ENCODE measurements around the gene LGALS3BP. TPM values are rescaled to one million over a fixed set of nuclear protein-coding genes. Genes with fewer than 3 reads are reported as not detected.
A peak's percentile ranks its signal among the peaks of the same experiment; 100 is the strongest.

LGALS3BP gene
- polyA plus RNA-seq, 4 donors, result 181 to 361 (median 290) TPM

GRCh38 chr17:78960928-78961327 lies 18.8 kb downstream of the LGALS3BP start:
- Histone ChIP-seq H3K27me3 (ENCODE audit: control insufficient read depth in 3 of 3, insufficient read depth in 3 of 3, low read length in 3 of 3) (no peaks in the 10 kb centered on the region), H3K4me3 (ENCODE audit: low read depth in 1 of 3, low read length in 3 of 3) (no peak overlapping the region), H3K4me1 (ENCODE audit: control insufficient read depth in 3 of 3, insufficient read depth in 2 of 3, low read depth in 1 of 3, low read length in 2 of 3) (peaks cover 0 to 41% (median 5%) of the 10 kb centered on the region in 3 donors), H3K9me3 (ENCODE audit: control insufficient read depth in 2 of 2, insufficient read depth in 1 of 2, low read depth in 1 of 2, low read length in 1 of 2) (no peaks in the 10 kb centered on the region), H3K27ac (ENCODE audit: low read depth in 1 of 3, low read length in 2 of 3) (peak overlapping the region; percentile 22 to 49 (median 38)), H3K36me3 (ENCODE audit: control insufficient read depth in 3 of 3, insufficient read depth in 2 of 3, low read depth in 1 of 3, low read length in 3 of 3) (peaks cover 0 to 9% (median 0%) of the 10 kb centered on the region in 3 donors)
- DNase-seq, result peak; percentile 59 to 71
- no peak for FAIRE-seq
- WGBS, 3 donors, result 31 to 62% (median 54%) methylated on average over 5 of the region's 5 CpGs

- no peaks in the 10 kb centered on the region for H3K9me3 ChIP-seq (ENCODE audit: control insufficient read depth in 2 of 2, insufficient read depth in 1 of 2, low read depth in 1 of 2, low read length in 1 of 2)
- WGBS, 3 donors, result 76 to 91% (median 91%) methylated on average over 12 of the region's 12 CpGs
- DNase-seq (peak; percentile 49 to 54), FAIRE-seq (no peak)
- H3K4me3 ChIP-seq (ENCODE audit: low read depth in 1 of 3, low read length in 3 of 3), result no peak overlapping the region
- no peaks in the 10 kb centered on the region for H3K27me3 ChIP-seq (ENCODE audit: control insufficient read depth in 3 of 3, insufficient read depth in 3 of 3, low read length in 3 of 3)
- H3K27ac ChIP-seq (ENCODE audit: low read depth in 1 of 3, low read length in 2 of 3), result peak overlapping the region in 1 of 3 donors; percentile 39
- H3K4me1 ChIP-seq (ENCODE audit: control insufficient read depth in 3 of 3, insufficient read depth in 2 of 3, low read depth in 1 of 3, low read length in 2 of 3), result peaks cover 0 to 41% (median 5%) of the 10 kb centered on the region in 3 donors
- H3K36me3 ChIP-seq (ENCODE audit: control insufficient read depth in 3 of 3, insufficient read depth in 2 of 3, low read depth in 1 of 3, low read length in 3 of 3), result no peaks in the 10 kb centered on the region
Observed at GRCh38 chr17:78959803-78960202, 19.9 kb downstream of the LGALS3BP start.

GRCh38 chr17:78958641-78959127 lies 21.0 kb downstream of the LGALS3BP start:
- DNase-seq (peak; percentile 66 to 80), FAIRE-seq (no peak)
- peaks cover 0 to 40% (median 5%) of the 10 kb centered on the region in 3 donors for H3K4me1 ChIP-seq (ENCODE audit: control insufficient read depth in 3 of 3, insufficient read depth in 2 of 3, low read depth in 1 of 3, low read length in 2 of 3)
- WGBS, 3 donors, result 64 to 74% (median 67%) methylated on average over 6 to 7 of the region's 7 CpGs
- H3K36me3 ChIP-seq (ENCODE audit: control insufficient read depth in 3 of 3, insufficient read depth in 2 of 3, low read depth in 1 of 3, low read length in 3 of 3), result no peaks in the 10 kb centered on the region
- no peaks in the 10 kb centered on the region for H3K27me3 ChIP-seq (ENCODE audit: control insufficient read depth in 3 of 3, insufficient read depth in 3 of 3, low read length in 3 of 3)
- H3K27ac ChIP-seq (ENCODE audit: low read depth in 1 of 3, low read length in 2 of 3), result peak overlapping the region in 2 of 3 donors; percentile 1 to 25
- no peaks in the 10 kb centered on the region for H3K9me3 ChIP-seq (ENCODE audit: control insufficient read depth in 2 of 2, insufficient read depth in 1 of 2, low read depth in 1 of 2, low read length in 1 of 2)
- H3K4me3 ChIP-seq (ENCODE audit: low read depth in 1 of 3, low read length in 3 of 3), result no peak overlapping the region

- Histone ChIP-seq H3K9me3 (ENCODE audit: control insufficient read depth in 2 of 2, insufficient read depth in 1 of 2, low read depth in 1 of 2, low read length in 1 of 2) (no peaks in the 10 kb centered on the region), H3K36me3 (ENCODE audit: control insufficient read depth in 3 of 3, insufficient read depth in 2 of 3, low read depth in 1 of 3, low read length in 3 of 3) (no peaks in the 10 kb centered on the region), H3K4me3 (ENCODE audit: low read depth in 1 of 3, low read length in 3 of 3) (no peak overlapping the region), H3K4me1 (ENCODE audit: control insufficient read depth in 3 of 3, insufficient read depth in 2 of 3, low read depth in 1 of 3, low read length in 2 of 3) (peaks cover 0 to 34% (median 5%) of the 10 kb centered on the region in 3 donors), H3K27me3 (ENCODE audit: control insufficient read depth in 3 of 3, insufficient read depth in 3 of 3, low read length in 3 of 3) (no peaks in the 10 kb centered on the region), H3K27ac (ENCODE audit: low read depth in 1 of 3, low read length in 2 of 3) (no peak overlapping the region)
- DNase-seq (no peak), FAIRE-seq (no peak)
- WGBS, 3 donors, result 68 to 81% (median 71%) methylated on average over 12 of the region's 12 CpGs
Observed at GRCh38 chr17:78957128-78957527, 22.6 kb downstream of the LGALS3BP start.

GRCh38 chr17:78956254-78956653 lies 23.5 kb downstream of the LGALS3BP start:
- no peak overlapping the region for H3K4me3 ChIP-seq (ENCODE audit: low read depth in 1 of 3, low read length in 3 of 3)
- no peaks in the 10 kb centered on the region for H3K36me3 ChIP-seq (ENCODE audit: control insufficient read depth in 3 of 3, insufficient read depth in 2 of 3, low read depth in 1 of 3, low read length in 3 of 3)
- H3K4me1 ChIP-seq (ENCODE audit: control insufficient read depth in 3 of 3, insufficient read depth in 2 of 3, low read depth in 1 of 3, low read length in 2 of 3), result peaks cover 2 to 31% (median 2%) of the 10 kb centered on the region in 3 donors
- DNase-seq (no peak), FAIRE-seq (no peak)
- 82 to 90% (median 88%) methylated on average over 11 of the region's 11 CpGs for WGBS, 3 donors
- H3K9me3 ChIP-seq (ENCODE audit: control insufficient read depth in 2 of 2, insufficient read depth in 1 of 2, low read depth in 1 of 2, low read length in 1 of 2), result peaks cover 0 to under 1% of the 10 kb centered on the region in 2 donors
- no peak overlapping the region for H3K27ac ChIP-seq (ENCODE audit: low read depth in 1 of 3, low read length in 2 of 3)
- no peaks in the 10 kb centered on the region for H3K27me3 ChIP-seq (ENCODE audit: control insufficient read depth in 3 of 3, insufficient read depth in 3 of 3, low read length in 3 of 3)

- peaks cover 2 to 24% (median 2%) of the 10 kb centered on the region in 3 donors for H3K4me1 ChIP-seq (ENCODE audit: control insufficient read depth in 3 of 3, insufficient read depth in 2 of 3, low read depth in 1 of 3, low read length in 2 of 3)
- H3K9me3 ChIP-seq (ENCODE audit: control insufficient read depth in 2 of 2, insufficient read depth in 1 of 2, low read depth in 1 of 2, low read length in 1 of 2), result peaks cover 0 to 16% of the 10 kb centered on the region in 2 donors
- H3K27me3 ChIP-seq (ENCODE audit: control insufficient read depth in 3 of 3, insufficient read depth in 3 of 3, low read length in 3 of 3), result no peaks in the 10 kb centered on the region
- no peak overlapping the region for H3K4me3 ChIP-seq (ENCODE audit: low read depth in 1 of 3, low read length in 3 of 3)
- no peak overlapping the region for H3K27ac ChIP-seq (ENCODE audit: low read depth in 1 of 3, low read length in 2 of 3)
- H3K36me3 ChIP-seq (ENCODE audit: control insufficient read depth in 3 of 3, insufficient read depth in 2 of 3, low read depth in 1 of 3, low read length in 3 of 3), result no peaks in the 10 kb centered on the region
- 82 to 91% (median 87%) methylated on average over 14 of the region's 14 CpGs for WGBS, 3 donors
- FAIRE-seq (no peak), DNase-seq (no peak)
Observed at GRCh38 chr17:78954684-78955083, 25.0 kb downstream of the LGALS3BP start.

- FAIRE-seq, result no peak
- WGBS, 3 donors, result 73 to 85% (median 83%) methylated on average over 29 of the region's 29 CpGs
- no peaks in the 10 kb centered on the region for H3K27me3 ChIP-seq (ENCODE audit: control insufficient read depth in 3 of 3, insufficient read depth in 3 of 3, low read length in 3 of 3)
Observed at GRCh38 chr17:78953356-78954350, 26.1 kb downstream of the LGALS3BP start.

GRCh38 chr17:78952706-78953105 lies 27.0 kb downstream of the LGALS3BP start:
- FAIRE-seq, result no peak
- Histone ChIP-seq H3K27ac (ENCODE audit: low read depth in 1 of 3, low read length in 2 of 3) (peak overlapping the region in 2 of 3 donors; percentile 52 to 68), H3K36me3 (ENCODE audit: control insufficient read depth in 3 of 3, insufficient read depth in 2 of 3, low read depth in 1 of 3, low read length in 3 of 3) (no peaks in the 10 kb centered on the region)

More at GRCh38 chr17:78953356-78954350, 26.1 kb downstream of the LGALS3BP start:
- Histone ChIP-seq H3K36me3 (ENCODE audit: control insufficient read depth in 3 of 3, insufficient read depth in 2 of 3, low read depth in 1 of 3, low read length in 3 of 3) (no peaks in the 10 kb centered on the region), H3K4me3 (ENCODE audit: low read depth in 1 of 3, low read length in 3 of 3) (no peak overlapping the region), H3K4me1 (ENCODE audit: control insufficient read depth in 3 of 3, insufficient read depth in 2 of 3, low read depth in 1 of 3, low read length in 2 of 3) (peaks cover under 1 to 19% (median 2%) of the 10 kb centered on the region in 3 donors), H3K9me3 (ENCODE audit: control insufficient read depth in 2 of 2, insufficient read depth in 1 of 2, low read depth in 1 of 2, low read length in 1 of 2) (peaks cover 0 to 16% of the 10 kb centered on the region in 2 donors), H3K27ac (ENCODE audit: low read depth in 1 of 3, low read length in 2 of 3) (no peak overlapping the region)
- no peak for DNase-seq

More at GRCh38 chr17:78952706-78953105, 27.0 kb downstream of the LGALS3BP start:
- 79 to 93% (median 91%) methylated on average over 9 to 10 of the region's 10 CpGs for WGBS, 3 donors
- peaks cover 0 to 16% of the 10 kb centered on the region in 2 donors for H3K9me3 ChIP-seq (ENCODE audit: control insufficient read depth in 2 of 2, insufficient read depth in 1 of 2, low read depth in 1 of 2, low read length in 1 of 2)
- H3K4me1 ChIP-seq (ENCODE audit: control insufficient read depth in 3 of 3, insufficient read depth in 2 of 3, low read depth in 1 of 3, low read length in 2 of 3), result peaks cover 0 to 19% (median 2%) of the 10 kb centered on the region in 3 donors
- no peak for DNase-seq
- no peaks in the 10 kb centered on the region for H3K27me3 ChIP-seq (ENCODE audit: control insufficient read depth in 3 of 3, insufficient read depth in 3 of 3, low read length in 3 of 3)
- H3K4me3 ChIP-seq (ENCODE audit: low read depth in 1 of 3, low read length in 3 of 3), result no peak overlapping the region

Measured in small intestine (tissue), 7 donors.